Measurements from ENCODE around the gene MBD6. TPM values are rescaled to one million over a fixed set of nuclear protein-coding genes. Genes with fewer than 3 reads are reported as not detected.
A peak's percentile ranks its signal among the peaks of the same experiment; 100 is the strongest.

MBD6 gene
- total RNA-seq, 3 donors from 2014 or later, result 12.6 to 26.1 (median 19.7) TPM

DNA sequence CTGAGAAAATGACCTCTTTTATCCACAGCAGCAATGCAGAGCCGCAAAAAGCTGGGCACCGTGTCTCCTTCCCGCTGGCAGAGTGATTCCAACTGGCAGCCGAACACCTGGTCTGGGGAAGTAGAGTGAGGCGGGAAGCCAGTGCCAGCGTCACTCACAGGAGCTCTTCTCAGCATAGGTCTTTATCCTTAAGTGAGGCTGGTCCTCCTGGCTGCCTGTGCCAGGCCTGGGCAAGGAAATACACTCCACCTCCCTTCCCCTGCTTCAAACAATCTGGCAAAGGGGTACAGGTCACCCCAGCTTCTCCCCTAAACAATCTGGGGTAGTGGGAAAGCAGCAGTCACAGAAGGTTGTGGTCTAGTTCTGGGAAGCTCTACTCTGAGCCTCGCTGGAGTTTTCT is 47.8 kb upstream of the MBD6 start:
- H3K9me3 ChIP-seq, result no peaks in the 10 kb centered on the region
- no peak for TF ChIP-seq POLR2A (IDR thresholded peaks at IDR 0.05)
- no peak for TF ChIP-seq CTCF (IDR thresholded peaks at IDR 0.05)
- TF ChIP-seq POLR2AphosphoS5 (IDR thresholded peaks at IDR 0.05), result no peak
- intact Hi-C loops (cut with DNase I; ENCODE audit: low total_unique reads), result no loop called here
- H3K27me3 ChIP-seq, result peaks cover 0 to 33% of the 10 kb centered on the region in 2 donors
- peaks cover 0 to 15% of the 10 kb centered on the region in 2 donors for H3K4me1 ChIP-seq
- H3K27ac ChIP-seq, result no peak overlapping the region
- no peak for DNase-seq (ENCODE audit: low spot score in 2 of 2)
- no peaks in the 10 kb centered on the region for H3K36me3 ChIP-seq
- peak overlapping the region in 2 of 3 donors; percentile 51 to 66 for H3K4me3 ChIP-seq

DNA sequence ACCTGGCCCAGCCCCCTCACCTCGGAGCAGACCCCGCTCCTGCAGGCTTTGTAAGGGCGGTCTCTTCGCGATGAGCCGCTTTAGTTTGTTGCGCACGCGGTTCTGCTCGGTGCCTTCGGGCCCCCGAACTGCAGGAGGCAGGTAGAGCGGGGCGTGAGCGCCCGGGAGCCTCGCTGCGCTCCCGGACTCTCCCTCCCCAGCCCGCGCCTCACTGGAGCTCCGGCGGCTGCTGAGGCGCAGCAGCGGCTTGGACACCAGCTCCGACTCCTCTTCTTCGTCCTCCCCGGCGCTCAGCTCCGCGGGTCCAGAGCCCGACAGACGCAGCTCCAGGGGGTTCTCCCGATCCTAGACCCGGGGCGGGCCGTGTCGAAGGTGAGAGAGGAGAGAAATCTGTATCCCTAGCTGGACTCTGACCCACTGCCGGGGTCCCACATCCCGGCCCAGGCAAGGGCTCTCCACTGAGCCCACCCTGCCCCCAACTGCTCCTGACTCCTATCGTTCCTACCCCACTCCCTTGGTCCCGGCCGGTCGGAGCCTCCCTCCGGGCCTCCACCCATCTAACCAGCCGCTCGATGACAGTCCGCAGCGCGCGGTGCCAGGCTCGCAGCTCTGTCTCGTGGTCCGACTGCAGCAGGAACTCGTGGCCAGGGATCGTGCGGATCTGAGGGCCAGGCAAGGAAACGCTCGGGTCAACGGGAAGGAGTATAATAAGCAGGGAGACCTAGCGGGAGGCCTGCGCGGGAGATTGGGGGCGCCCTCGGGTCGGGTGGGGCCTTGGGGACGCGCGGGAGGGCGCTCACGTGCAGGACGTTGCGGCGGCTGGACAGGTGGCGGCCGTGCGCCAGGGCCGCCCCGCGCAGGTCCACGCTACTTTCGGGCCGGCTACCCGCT is 47.1 kb upstream of the MBD6 start:
- Histone ChIP-seq H3K27ac (no peak overlapping the region), H3K4me3 (peak overlapping the region; percentile 38 to 66 (median 51))
- no peak for DNase-seq (ENCODE audit: low spot score in 2 of 2)

DNA sequence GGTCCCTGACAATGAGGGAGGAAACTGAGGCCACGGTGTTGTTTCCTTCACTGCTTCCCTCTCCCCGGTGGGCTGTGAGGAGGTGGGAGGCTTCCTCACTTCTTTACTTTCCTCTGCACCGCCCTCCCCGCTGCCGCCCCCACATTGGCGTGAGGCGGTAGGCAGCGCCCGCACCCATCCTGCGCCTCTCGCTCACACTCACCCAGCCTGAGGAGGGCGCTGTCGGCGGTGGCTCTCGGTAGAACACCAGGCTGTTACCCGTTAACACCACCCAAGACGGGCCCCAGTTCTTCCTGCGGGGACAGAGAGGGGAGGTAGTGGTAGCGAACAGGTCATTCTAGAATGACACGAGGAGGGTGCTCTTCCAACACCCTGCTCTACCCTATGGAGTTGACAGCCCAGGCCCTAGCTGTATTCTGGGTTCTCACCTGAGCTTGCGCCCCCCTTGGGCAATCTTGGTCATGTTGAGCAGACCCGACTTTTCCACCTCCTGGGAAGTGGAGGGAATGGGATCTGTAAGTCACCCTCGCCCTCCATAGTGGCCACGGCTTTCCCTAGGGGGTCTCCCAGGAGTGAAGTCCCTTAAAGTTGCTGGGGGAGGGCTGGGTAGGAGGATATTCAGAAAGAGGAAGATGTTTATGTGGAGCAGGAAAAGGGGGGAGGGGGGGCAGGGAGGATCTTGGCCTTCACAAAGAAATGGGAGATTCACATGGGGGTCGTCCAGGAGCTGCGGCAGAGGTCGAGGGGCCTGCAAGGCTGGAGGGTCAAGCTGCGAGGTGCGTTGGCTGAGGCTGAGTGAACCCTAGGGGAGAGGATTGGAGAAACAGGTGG is 46.2 kb upstream of the MBD6 start:
- no peaks in the 10 kb centered on the region for H3K36me3 ChIP-seq
- intact Hi-C loops (cut with DNase I; ENCODE audit: low total_unique reads), result no loop called here
- no peak for DNase-seq (ENCODE audit: low spot score in 2 of 2)
- peaks cover 0 to 33% of the 10 kb centered on the region in 2 donors for H3K27me3 ChIP-seq
- TF ChIP-seq POLR2AphosphoS5 (IDR thresholded peaks at IDR 0.05), result no peak
- no peak for TF ChIP-seq POLR2A (IDR thresholded peaks at IDR 0.05)
- peak in 1 of 3 donors; percentile 14 for TF ChIP-seq CTCF (IDR thresholded peaks at IDR 0.05)
- no peaks in the 10 kb centered on the region for H3K9me3 ChIP-seq
- peak overlapping the region in 1 of 2 donors; percentile 38 for H3K27ac ChIP-seq
- peaks cover 0 to 15% of the 10 kb centered on the region in 2 donors for H3K4me1 ChIP-seq
- H3K4me3 ChIP-seq, result peak overlapping the region; percentile 38 to 66 (median 51)

More for the DNA sequence above, 47.1 kb upstream of the MBD6 start:
- H3K27me3 ChIP-seq, result peaks cover 0 to 33% of the 10 kb centered on the region in 2 donors
- no peaks in the 10 kb centered on the region for H3K9me3 ChIP-seq
- intact Hi-C loops (cut with DNase I; ENCODE audit: low total_unique reads), result no loop called here
- H3K36me3 ChIP-seq, result no peaks in the 10 kb centered on the region
- peaks cover 0 to 15% of the 10 kb centered on the region in 2 donors for H3K4me1 ChIP-seq
- TF ChIP-seq POLR2AphosphoS5 (IDR thresholded peaks at IDR 0.05) (no peak), CTCF (IDR thresholded peaks at IDR 0.05) (no peak), POLR2A (IDR thresholded peaks at IDR 0.05) (no peak)

- Histone ChIP-seq H3K4me1 (peaks cover 0 to 15% of the 10 kb centered on the region in 2 donors), H3K9me3 (no peaks in the 10 kb centered on the region), H3K27me3 (peaks cover 0 to 33% of the 10 kb centered on the region in 2 donors), H3K36me3 (no peaks in the 10 kb centered on the region), H3K27ac (peak overlapping the region in 1 of 2 donors; percentile 38), H3K4me3 (peak overlapping the region; percentile 38 to 51 (median 48))
- TF ChIP-seq POLR2AphosphoS5 (IDR thresholded peaks at IDR 0.05) (no peak), POLR2A (IDR thresholded peaks at IDR 0.05) (no peak), CTCF (IDR thresholded peaks at IDR 0.05) (no peak)
- intact Hi-C loops (cut with DNase I; ENCODE audit: low total_unique reads), result no loop called here
- DNase-seq (ENCODE audit: low spot score in 2 of 2), result no peak
Measured at GRCh38 chr12:57476993-57477709, 45.5 kb upstream of the MBD6 start.
